OCI-LY7 (cell line): Measurements from ENCODE around the gene CH25H. TPM values are rescaled to one million over a fixed set of nuclear protein-coding genes. Genes with fewer than 3 reads are reported as not detected.

ENCODE experiments used
- BruUV-seq: library from RNA; stranded (reverse); fragments of 400-500 nt; replicated peaks from 2 replicates; lab custom pipeline; 2021; lab: Mats Ljungman, UMichigan
- CTCF ChIA-PET: fragments of 300-600 bp; sonication (Branson Sonifier 250); formaldehyde crosslinking; loops from one replicate; lab custom pipeline; 2022; ENCODE audit warnings: antibody characterized with exemption; ENCODE audit not compliant: unreplicated experiment; lab: Charles Lee
- POLR2A ChIA-PET: fragments of 300-600 bp; sonication (Branson Sonifier 250); formaldehyde crosslinking; loops from one replicate; lab custom pipeline; 2022; ENCODE audit warnings: antibody characterized with exemption; lab: Charles Lee
- DNase-seq: peaks from one replicate; pipeline ENCODE4 v3.0.0-alpha.2; 2015; ENCODE audit warnings: low spot score
- H2AFZ ChIP-seq: fragments of 200-600 bp; sonication (generic), shearing (Covaris generic); 2 replicates; pipeline ENCODE4 v1.6.1; 2014; ENCODE audit warnings: mild to moderate bottlenecking, antibody characterized with exemption, low read length, moderate library complexity
- H3K27ac ChIP-seq: fragments of 200-600 bp; sonication (generic); 2 replicates; pipeline ENCODE4 v1.5.1; 2014; ENCODE audit warnings: mixed run types, low read depth, mild to moderate bottlenecking, moderate library complexity, low read length, inconsistent platforms; ENCODE audit not compliant: poor library complexity, severe bottlenecking
- H3K36me3 ChIP-seq: fragments of 200-600 bp; sonication (generic); 2 replicates; pipeline ENCODE4 v1.6.1; 2014; ENCODE audit warnings: mild to moderate bottlenecking, antibody characterized with exemption, low read length, moderate library complexity, mixed read lengths; ENCODE audit not compliant: insufficient read depth
- H3K4me1 ChIP-seq: fragments of 200-600 bp; sonication (generic); 2 replicates; pipeline ENCODE4 v1.5.1; 2014; ENCODE audit warnings: mild to moderate bottlenecking, low read length; ENCODE audit not compliant: insufficient read depth, poor library complexity, severe bottlenecking
- H3K4me2 ChIP-seq: fragments of 200-600 bp; sonication (generic); 2 replicates; pipeline ENCODE4 v1.6.1; 2014; ENCODE audit warnings: mild to moderate bottlenecking, low read length
- H3K4me3 ChIP-seq: fragments of 200-600 bp; sonication (generic); 2 replicates; pipeline ENCODE4 v1.5.1; 2014; ENCODE audit warnings: mild to moderate bottlenecking, low read depth, low read length; ENCODE audit not compliant: poor library complexity, severe bottlenecking
- H3K79me2 ChIP-seq: fragments of 200-600 bp; sonication (generic); 2 replicates; pipeline ENCODE4 v1.6.1; 2016; ENCODE audit warnings: low read depth, mild to moderate bottlenecking, low read length, moderate library complexity, mixed read lengths; ENCODE audit not compliant: insufficient read depth
- H3K9me2 ChIP-seq: fragments of 200-600 bp; sonication (generic); 2 replicates; pipeline ENCODE4 v1.6.1; 2016; ENCODE audit warnings: mild to moderate bottlenecking, low read length, mixed read lengths; ENCODE audit not compliant: insufficient read depth
- H3K9me3 ChIP-seq: fragments of 200-600 bp; sonication (generic); 2 replicates; pipeline ENCODE4 v1.6.1; 2014; ENCODE audit warnings: mild to moderate bottlenecking, mixed run types, low read length, mixed read lengths
- H4K20me1 ChIP-seq: fragments of 200-600 bp; sonication (generic); 2 replicates; pipeline ENCODE4 v1.6.1; 2014; ENCODE audit warnings: mild to moderate bottlenecking, antibody characterized with exemption, low read length, moderate library complexity, mixed read lengths; ENCODE audit not compliant: insufficient read depth
- EZH2phosphoT487 ChIP-seq: fragments of 200-600 bp; sonication (generic); IDR thresholded peaks from 2 replicates; pipeline ENCODE4 v1.6.1; 2018; ENCODE audit warnings: low read depth, borderline replicate concordance, mild to moderate bottlenecking, mixed run types, antibody characterized with exemption, low read length, moderate library complexity, mixed read lengths
- intact Hi-C: fragments of 100-400 bp; cut with micrococcal nuclease; formaldehyde crosslinking; loops from one replicate; pipeline ENCODE4 v1.10.0; 2022; ENCODE audit not compliant: unreplicated experiment
- total RNA-seq, 2 experiments: library from RNA; depleted of rRNA in 1 of 2; stranded (reverse); fragments of >200 nt in 1 of 2; shearing (Covaris generic) in 1 of 2; gene quantifications; 2 replicates each; pipeline ENCODE4 v1.2.3, GENCODE V29; 2014 to 2022
- TF ChIP-seq, protein P1 (sequence below): fragments of 200-600 bp; sonication (generic); conservative IDR thresholded peaks from 2 replicates; pipeline ENCODE4 v1.5.1; 2014; ENCODE audit warnings: mild to moderate bottlenecking, antibody characterized with exemption, low read length, moderate library complexity, mixed read lengths

Gene CH25H
- total RNA-seq, 2 experiments from 2014 or later, result not detected

DNA sequence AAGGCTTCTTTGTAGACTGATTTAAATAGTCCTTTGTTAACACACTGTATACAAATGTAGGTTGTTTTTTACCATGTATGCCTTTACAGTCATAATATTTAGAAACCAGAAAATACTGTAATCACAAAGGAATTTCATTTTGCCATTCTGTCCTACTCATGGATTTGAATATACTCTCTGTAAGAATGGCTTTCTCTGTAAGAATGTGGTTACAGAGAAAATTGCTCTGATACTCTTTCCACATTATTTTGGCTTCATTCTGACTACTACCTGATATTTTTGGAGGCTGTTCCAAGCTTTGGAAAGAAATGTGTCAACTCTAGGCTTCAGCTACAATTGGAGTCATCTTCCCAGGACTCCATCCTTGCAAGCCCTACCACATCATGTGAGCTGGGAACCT lies 23.5 kb downstream of the CH25H start:
- Histone ChIP-seq H3K9me3 (no peaks in the 10 kb centered on the region), H3K4me2 (no peak overlapping the region), H3K79me2 (no peaks in the 10 kb centered on the region), H3K4me1 (no peaks in the 10 kb centered on the region), H3K36me3 (no peaks in the 10 kb centered on the region), H4K20me1 (no peaks in the 10 kb centered on the region), H3K27ac (no peak overlapping the region), H2AFZ (no peak overlapping the region), H3K9me2 (no peaks in the 10 kb centered on the region), H3K4me3 (no peak overlapping the region)
- intact Hi-C loops, result no loop called here
- TF ChIP-seq, protein P1, sequence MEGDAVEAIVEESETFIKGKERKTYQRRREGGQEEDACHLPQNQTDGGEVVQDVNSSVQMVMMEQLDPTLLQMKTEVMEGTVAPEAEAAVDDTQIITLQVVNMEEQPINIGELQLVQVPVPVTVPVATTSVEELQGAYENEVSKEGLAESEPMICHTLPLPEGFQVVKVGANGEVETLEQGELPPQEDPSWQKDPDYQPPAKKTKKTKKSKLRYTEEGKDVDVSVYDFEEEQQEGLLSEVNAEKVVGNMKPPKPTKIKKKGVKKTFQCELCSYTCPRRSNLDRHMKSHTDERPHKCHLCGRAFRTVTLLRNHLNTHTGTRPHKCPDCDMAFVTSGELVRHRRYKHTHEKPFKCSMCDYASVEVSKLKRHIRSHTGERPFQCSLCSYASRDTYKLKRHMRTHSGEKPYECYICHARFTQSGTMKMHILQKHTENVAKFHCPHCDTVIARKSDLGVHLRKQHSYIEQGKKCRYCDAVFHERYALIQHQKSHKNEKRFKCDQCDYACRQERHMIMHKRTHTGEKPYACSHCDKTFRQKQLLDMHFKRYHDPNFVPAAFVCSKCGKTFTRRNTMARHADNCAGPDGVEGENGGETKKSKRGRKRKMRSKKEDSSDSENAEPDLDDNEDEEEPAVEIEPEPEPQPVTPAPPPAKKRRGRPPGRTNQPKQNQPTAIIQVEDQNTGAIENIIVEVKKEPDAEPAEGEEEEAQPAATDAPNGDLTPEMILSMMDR, result no peak
- TF ChIP-seq EZH2phosphoT487, result no peak
- ChIA-PET POLR2A (no interaction called here), CTCF (no interaction called here)
- no peak for DNase-seq
- BruUV-seq, result no TSS peak

- no TSS peak for BruUV-seq
- TF ChIP-seq EZH2phosphoT487, result no peak
- TF ChIP-seq, protein P1, result no peak
- no peak for DNase-seq
- intact Hi-C loops, result no loop called here
- H3K9me2 ChIP-seq, result no peaks in the 10 kb centered on the region
- CTCF ChIA-PET, result no interaction called here
- no peaks in the 10 kb centered on the region for H3K9me3 ChIP-seq
- POLR2A ChIA-PET, result no interaction called here
- no peaks in the 10 kb centered on the region for H3K36me3 ChIP-seq
- no peak overlapping the region for H3K4me2 ChIP-seq
- H3K27ac ChIP-seq, result no peak overlapping the region
- H3K79me2 ChIP-seq, result no peaks in the 10 kb centered on the region
- no peaks in the 10 kb centered on the region for H4K20me1 ChIP-seq
- no peaks in the 10 kb centered on the region for H3K4me1 ChIP-seq
- no peak overlapping the region for H2AFZ ChIP-seq
- no peak overlapping the region for H3K4me3 ChIP-seq
Measured at GRCh38 chr10:89182894-89183293, 24.2 kb downstream of the CH25H start.

GRCh38 chr10:89175816-89176215 lies 31.3 kb downstream of the CH25H start:
- Histone ChIP-seq H3K4me3 (no peak overlapping the region), H3K79me2 (no peaks in the 10 kb centered on the region), H3K4me1 (no peaks in the 10 kb centered on the region), H3K4me2 (no peak overlapping the region), H3K9me3 (no peaks in the 10 kb centered on the region), H3K36me3 (no peaks in the 10 kb centered on the region), H4K20me1 (no peaks in the 10 kb centered on the region), H3K9me2 (no peaks in the 10 kb centered on the region), H3K27ac (no peak overlapping the region), H2AFZ (no peak overlapping the region)
- POLR2A ChIA-PET, result interaction anchor here (0.6 to 1.0 kb wide), 3 partner anchors 395 to 1158 kb away, joined by 3 to 4 read pairs (median 3); no protein-coding TSS in a partner anchor
- intact Hi-C loops, result no loop called here
- DNase-seq, result no peak
- TF ChIP-seq, protein P1, result no peak
- TF ChIP-seq EZH2phosphoT487, result no peak
- BruUV-seq, result no TSS peak
- CTCF ChIA-PET, result no interaction called here
